Central memory CD8-positive, alpha-beta T cell (primary cell): ENCODE data around the gene P3R3URF.

ENCODE experiments used
- ATAC-seq: fragments of 150-1000 bp; cut with Tn5 transposase; replicated peaks from 2 replicates; pipeline ENCODE4 v1.10.0; 2022; ENCODE audit warnings: mild to moderate bottlenecking, moderate FRiP score, moderate number of reproducible peaks; ENCODE audit not compliant: poor library complexity, severe bottlenecking; ENCODE audit errors: extremely low read depth
- DNase-seq, 2 donors: peaks; one replicate each; pipeline ENCODE4 v3.0.0; 2021; ENCODE audit warnings: low spot score in 2 of 2
- H3K27ac Mint-ChIP-seq: one replicate; pipeline ENCODE4 v1.8.0; 2022; ENCODE audit warnings: low read depth, mild to moderate bottlenecking, moderate library complexity, mixed read lengths
- H3K27me3 Mint-ChIP-seq: one replicate; pipeline ENCODE4 v1.8.0; 2022; ENCODE audit warnings: mixed read lengths
- H3K36me3 Mint-ChIP-seq: one replicate; pipeline ENCODE4 v1.8.0; 2022; ENCODE audit warnings: mild to moderate bottlenecking, moderate library complexity, mixed read lengths; ENCODE audit not compliant: insufficient read depth
- H3K4me1 Mint-ChIP-seq: one replicate; pipeline ENCODE4 v1.8.0; 2022; ENCODE audit warnings: mixed read lengths
- H3K4me3 Mint-ChIP-seq: one replicate; pipeline ENCODE4 v1.8.0; 2022; ENCODE audit warnings: mild to moderate bottlenecking, moderate library complexity, mixed read lengths
- H3K9me3 Mint-ChIP-seq: one replicate; pipeline ENCODE4 v1.8.0; 2022; ENCODE audit warnings: mixed read lengths

The P3R3URF gene

DNA sequence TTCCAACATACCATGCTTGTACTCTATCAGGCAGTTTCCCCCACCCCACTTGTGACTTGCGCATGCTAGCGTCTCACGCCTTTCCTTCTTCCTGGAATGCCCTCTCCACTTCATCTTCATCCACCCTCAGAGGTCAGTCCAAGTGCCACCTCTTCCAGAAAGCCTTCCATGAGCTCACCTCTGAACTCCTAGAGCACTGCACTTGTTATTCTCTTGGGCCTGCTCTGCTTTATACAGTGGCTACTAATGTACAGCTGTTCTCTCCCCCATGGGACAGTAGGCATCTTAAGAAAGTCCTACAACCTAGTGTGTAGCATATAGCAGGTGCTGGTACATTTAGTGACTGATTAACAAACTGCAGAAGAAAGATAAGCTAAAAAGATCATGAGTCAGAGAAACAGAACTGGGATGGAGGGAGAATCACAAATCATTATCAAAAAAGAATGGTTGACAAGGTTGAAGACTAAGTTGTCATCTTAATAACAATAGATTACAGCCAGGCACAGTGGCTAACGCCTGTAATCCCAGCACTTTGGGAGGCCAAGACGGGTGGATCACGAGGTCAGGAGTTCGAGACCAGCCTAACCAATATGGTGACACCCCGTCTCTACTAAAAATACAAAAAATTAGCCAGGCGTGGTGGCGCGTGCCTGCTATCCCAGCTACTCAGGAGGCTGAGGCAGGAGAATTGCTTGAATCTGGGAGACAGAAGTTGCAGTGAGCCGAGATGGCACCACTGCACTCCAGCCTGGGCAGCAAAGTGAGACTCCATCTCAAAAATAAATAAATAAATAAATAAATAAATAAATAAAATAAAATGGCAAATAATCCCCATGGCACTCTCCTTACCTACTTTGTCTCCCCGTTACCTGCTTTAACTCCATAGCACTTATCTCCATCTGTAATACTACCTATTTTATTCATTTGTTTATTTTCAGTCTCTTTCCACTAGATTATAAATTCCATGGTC, 17.7 kb downstream of the P3R3URF start:
- no peak for ATAC-seq
- H3K27ac Mint-ChIP-seq, result no peak overlapping the region
- H3K36me3 Mint-ChIP-seq, result no peaks in the 10 kb centered on the region
- DNase-seq, result no peak
- H3K9me3 Mint-ChIP-seq, result no peaks in the 10 kb centered on the region
- H3K27me3 Mint-ChIP-seq, result no peaks in the 10 kb centered on the region
- no peak overlapping the region for H3K4me3 Mint-ChIP-seq
- no peaks in the 10 kb centered on the region for H3K4me1 Mint-ChIP-seq

DNA sequence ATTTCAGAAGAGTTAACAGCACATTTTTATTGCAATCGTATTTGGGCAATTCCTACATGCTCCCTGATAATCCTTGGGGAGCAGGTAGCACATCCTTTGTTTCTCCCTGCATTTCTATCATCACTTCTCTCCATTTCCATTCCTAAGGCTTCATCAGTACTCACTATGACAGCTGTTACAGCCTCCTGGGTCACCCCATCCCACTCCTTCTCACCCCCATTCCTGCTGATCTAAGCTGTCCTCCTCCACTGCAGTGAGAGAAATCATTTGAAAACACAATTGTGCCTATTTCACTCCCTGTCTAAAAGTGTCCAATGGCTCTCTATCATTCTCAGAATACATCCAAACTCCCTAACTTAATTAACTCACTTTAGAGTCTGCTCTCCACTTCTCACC, 18.4 kb downstream of the P3R3URF start:
- Mint-ChIP-seq H3K27me3 (no peaks in the 10 kb centered on the region), H3K4me3 (no peak overlapping the region)
- no peak for ATAC-seq

DNA sequence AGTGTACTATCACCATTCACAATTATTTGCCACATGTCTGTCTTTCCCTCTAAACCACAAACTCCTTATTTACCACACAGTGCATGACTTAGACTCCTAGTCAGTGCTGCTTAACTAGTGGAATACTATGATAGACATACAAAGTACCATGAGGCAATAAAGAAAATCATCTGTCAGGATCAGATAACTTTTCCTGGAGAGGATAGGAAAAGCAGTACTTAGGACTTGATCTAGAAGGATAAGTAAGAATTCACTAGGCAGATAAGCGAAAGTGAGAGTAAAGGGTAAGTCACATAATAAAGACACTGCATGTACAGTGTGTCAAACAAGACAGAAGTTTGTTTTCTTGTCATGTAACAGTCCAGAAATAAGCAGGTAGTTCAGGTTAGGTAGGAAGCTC, 22.6 kb downstream of the P3R3URF start:
- no peaks in the 10 kb centered on the region for H3K9me3 Mint-ChIP-seq
- H3K36me3 Mint-ChIP-seq, result peaks cover 4% of the 10 kb centered on the region
- no peak overlapping the region for H3K4me3 Mint-ChIP-seq
- H3K27ac Mint-ChIP-seq, result no peak overlapping the region
- no peaks in the 10 kb centered on the region for H3K4me1 Mint-ChIP-seq
- no peak for DNase-seq
- ATAC-seq, result no peak
- H3K27me3 Mint-ChIP-seq, result no peaks in the 10 kb centered on the region

More for the DNA sequence above, 18.4 kb downstream of the P3R3URF start:
- Mint-ChIP-seq H3K9me3 (no peaks in the 10 kb centered on the region), H3K36me3 (no peaks in the 10 kb centered on the region), H3K27ac (no peak overlapping the region), H3K4me1 (no peaks in the 10 kb centered on the region)
- DNase-seq, result no peak

DNA sequence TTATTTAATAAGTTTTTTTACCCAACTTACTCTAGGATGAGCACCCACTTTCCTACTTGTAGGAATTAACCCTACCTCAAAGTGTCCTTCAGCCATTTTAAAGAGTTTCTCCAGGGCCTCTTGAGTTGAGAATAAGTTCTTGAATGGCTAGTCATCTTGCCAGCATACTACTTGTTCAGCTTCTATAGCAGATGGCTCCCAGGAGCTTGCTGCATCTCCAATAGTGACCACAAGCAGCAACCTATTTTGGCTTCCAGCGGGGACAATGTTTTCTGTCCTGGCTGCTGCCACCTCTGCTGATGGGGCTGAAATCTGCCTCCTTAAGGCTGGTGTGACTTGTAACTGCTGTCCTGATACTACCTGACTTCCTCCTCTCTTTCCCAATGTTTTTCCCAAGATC, 23.1 kb downstream of the P3R3URF start:
- Mint-ChIP-seq H3K4me3 (no peak overlapping the region), H3K4me1 (no peaks in the 10 kb centered on the region), H3K36me3 (peaks cover 4% of the 10 kb centered on the region), H3K9me3 (no peaks in the 10 kb centered on the region), H3K27me3 (no peaks in the 10 kb centered on the region), H3K27ac (no peak overlapping the region)
- DNase-seq, result no peak
- no peak for ATAC-seq

DNA sequence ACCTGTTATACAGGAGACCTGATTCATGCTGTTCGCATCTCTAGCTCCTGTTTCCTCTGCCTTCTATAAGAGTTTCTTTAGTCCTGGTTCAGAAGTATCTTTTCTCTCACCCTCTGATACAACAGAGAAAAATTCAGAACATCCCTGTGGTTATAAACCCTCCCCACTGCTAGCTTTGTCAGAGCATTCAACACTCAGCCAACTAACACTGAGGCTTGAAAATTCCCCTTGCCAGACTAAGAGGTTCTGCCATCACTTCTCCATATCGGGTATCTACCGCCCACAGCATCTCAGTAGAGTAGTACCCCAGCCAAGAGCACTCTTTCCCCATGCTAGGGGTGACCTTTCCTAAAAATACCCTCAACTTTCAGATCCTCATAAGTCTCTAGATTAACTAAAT, 24.3 kb downstream of the P3R3URF start:
- no peaks in the 10 kb centered on the region for H3K9me3 Mint-ChIP-seq
- no peak overlapping the region for H3K4me3 Mint-ChIP-seq
- no peak for DNase-seq
- no peaks in the 10 kb centered on the region for H3K4me1 Mint-ChIP-seq
- H3K27me3 Mint-ChIP-seq, result no peaks in the 10 kb centered on the region
- ATAC-seq, result no peak
- H3K27ac Mint-ChIP-seq, result no peak overlapping the region
- peaks cover 4% of the 10 kb centered on the region for H3K36me3 Mint-ChIP-seq

DNA sequence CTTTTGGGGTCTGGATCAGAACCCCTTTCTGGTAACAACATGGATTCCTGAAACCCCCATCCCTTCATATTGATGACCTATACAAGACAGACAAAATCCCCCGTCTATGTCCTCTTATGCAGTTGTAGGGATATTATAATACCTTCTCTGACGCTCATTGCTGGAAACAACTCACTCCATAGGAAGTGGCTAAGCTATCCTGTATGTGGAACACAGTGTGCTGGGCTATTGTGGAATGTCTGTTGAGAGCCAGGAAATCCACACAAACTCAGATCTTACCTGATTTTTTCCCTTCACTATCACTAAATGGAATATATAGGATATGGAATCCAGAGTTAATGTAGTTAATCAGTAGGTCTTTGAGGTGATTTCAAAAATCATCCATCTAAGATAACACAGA, 26.2 kb downstream of the P3R3URF start:
- no peak overlapping the region for H3K27ac Mint-ChIP-seq
- H3K4me1 Mint-ChIP-seq, result no peaks in the 10 kb centered on the region
- H3K4me3 Mint-ChIP-seq, result no peak overlapping the region
- ATAC-seq (no peak), DNase-seq (no peak)
- no peaks in the 10 kb centered on the region for H3K27me3 Mint-ChIP-seq
- H3K36me3 Mint-ChIP-seq, result peaks cover 4% of the 10 kb centered on the region
- no peaks in the 10 kb centered on the region for H3K9me3 Mint-ChIP-seq

DNA sequence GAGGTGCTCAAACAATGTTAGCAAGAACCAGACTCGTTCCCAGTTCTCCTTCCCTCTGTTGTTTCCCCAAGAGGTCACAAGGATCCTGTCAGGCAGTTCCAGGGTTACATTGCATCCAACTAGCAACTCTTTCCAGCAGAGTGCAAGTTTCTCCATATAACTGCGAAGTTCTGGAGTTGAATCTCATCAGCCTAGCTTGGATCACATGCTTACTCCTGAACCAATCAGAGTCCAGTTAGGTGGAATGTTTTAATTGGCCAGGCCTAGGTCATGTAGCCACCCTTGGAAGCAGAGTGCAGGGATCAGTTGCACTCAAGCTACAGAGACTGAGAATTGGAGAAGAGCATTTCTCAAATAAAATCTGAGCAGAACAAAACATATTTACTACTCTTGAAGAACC, 28.0 kb downstream of the P3R3URF start:
- H3K27me3 Mint-ChIP-seq, result no peaks in the 10 kb centered on the region
- H3K9me3 Mint-ChIP-seq, result no peaks in the 10 kb centered on the region
- DNase-seq (no peak), ATAC-seq (no peak)
- peaks cover 4% of the 10 kb centered on the region for H3K36me3 Mint-ChIP-seq
- H3K27ac Mint-ChIP-seq, result no peak overlapping the region
- H3K4me3 Mint-ChIP-seq, result no peak overlapping the region
- no peaks in the 10 kb centered on the region for H3K4me1 Mint-ChIP-seq

DNA sequence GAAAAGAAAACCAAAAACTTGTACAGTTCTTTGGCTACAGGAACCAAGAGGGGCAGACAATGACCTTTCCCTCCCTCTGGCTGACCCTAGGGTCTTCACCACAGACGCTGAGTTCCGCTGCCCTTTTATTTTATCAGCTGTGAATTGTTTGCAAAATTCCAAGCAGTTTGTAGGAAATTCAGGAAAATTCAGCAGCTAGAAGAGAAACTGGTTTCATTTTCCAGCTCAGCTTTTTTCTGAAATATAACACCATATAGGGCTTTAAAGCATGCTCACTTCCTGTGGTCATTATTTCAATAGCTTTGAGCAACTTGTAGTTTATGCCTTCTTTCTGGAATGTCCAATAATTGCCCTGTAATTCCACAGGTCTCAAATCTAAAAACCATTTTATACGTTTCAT, 38.4 kb downstream of the P3R3URF start:
- H3K9me3 Mint-ChIP-seq, result no peaks in the 10 kb centered on the region
- H3K36me3 Mint-ChIP-seq, result peaks cover 2% of the 10 kb centered on the region
- H3K27ac Mint-ChIP-seq, result no peak overlapping the region
- H3K27me3 Mint-ChIP-seq, result peaks cover 18% of the 10 kb centered on the region
- H3K4me3 Mint-ChIP-seq, result no peak overlapping the region
- peaks cover 11% of the 10 kb centered on the region for H3K4me1 Mint-ChIP-seq
- ATAC-seq (no peak), DNase-seq (no peak)

DNA sequence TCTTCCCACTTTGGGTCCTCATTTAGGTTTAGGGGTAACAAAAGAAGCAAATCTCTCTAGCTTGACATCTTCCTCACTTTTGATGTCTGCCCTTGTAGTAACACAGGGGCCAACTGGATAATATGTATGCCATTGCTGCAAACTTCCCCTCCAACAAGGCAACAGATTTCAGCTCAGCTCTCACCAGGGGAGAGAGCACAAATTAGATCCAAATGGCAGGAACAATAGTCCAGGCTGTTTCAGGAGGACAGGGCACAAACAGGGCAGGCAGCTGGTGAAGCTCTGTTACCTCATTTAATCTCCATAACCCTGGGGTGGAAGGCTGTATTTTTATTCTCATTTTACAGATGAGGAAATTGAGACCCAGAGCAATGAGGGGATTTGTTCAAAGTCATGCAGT, 39.6 kb downstream of the P3R3URF start:
- no peaks in the 10 kb centered on the region for H3K9me3 Mint-ChIP-seq

DNA sequence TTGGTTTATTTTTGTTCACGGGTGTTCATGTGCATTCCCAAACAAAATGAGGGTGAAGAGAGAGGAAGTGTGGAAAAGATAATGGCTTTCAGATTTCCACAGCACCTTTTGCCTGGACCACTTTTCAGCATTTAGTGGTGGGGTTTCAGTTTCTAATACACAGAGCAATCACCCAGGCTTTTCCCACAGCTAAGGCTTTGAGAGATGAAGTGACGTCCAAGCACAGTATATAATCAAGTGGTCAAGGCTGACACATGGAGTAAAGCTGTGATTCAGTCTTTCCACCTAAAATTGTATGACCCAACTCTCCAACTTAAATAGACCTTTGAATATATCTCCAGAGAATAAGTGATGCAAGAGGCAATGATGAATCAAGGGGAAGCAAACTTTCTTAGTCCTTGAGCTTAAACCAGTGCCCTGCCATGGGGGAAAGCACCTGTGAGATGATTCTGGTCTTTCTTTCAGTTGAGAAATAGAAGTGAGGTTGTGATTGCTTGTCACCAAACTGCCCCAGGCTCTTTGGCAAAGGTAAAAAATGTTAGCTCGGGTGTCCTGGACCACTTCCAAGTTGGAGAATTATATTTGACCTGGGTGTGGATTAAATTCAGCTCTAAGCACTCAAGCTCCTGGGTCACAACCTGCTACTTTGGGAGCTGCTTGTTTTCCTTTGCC, 41.5 kb downstream of the P3R3URF start:
- Mint-ChIP-seq H3K4me1 (peaks cover 25% of the 10 kb centered on the region), H3K9me3 (no peaks in the 10 kb centered on the region), H3K36me3 (peaks cover 8% of the 10 kb centered on the region), H3K27ac (no peak overlapping the region), H3K4me3 (no peak overlapping the region), H3K27me3 (peaks cover 34% of the 10 kb centered on the region)
- DNase-seq (no peak), ATAC-seq (no peak)

More for the DNA sequence above, 39.6 kb downstream of the P3R3URF start:
- Mint-ChIP-seq H3K27ac (no peak overlapping the region), H3K4me3 (no peak overlapping the region), H3K27me3 (peaks cover 25% of the 10 kb centered on the region), H3K36me3 (peaks cover 8% of the 10 kb centered on the region), H3K4me1 (peaks cover 22% of the 10 kb centered on the region)
- DNase-seq, result no peak
- ATAC-seq, result no peak

DNA sequence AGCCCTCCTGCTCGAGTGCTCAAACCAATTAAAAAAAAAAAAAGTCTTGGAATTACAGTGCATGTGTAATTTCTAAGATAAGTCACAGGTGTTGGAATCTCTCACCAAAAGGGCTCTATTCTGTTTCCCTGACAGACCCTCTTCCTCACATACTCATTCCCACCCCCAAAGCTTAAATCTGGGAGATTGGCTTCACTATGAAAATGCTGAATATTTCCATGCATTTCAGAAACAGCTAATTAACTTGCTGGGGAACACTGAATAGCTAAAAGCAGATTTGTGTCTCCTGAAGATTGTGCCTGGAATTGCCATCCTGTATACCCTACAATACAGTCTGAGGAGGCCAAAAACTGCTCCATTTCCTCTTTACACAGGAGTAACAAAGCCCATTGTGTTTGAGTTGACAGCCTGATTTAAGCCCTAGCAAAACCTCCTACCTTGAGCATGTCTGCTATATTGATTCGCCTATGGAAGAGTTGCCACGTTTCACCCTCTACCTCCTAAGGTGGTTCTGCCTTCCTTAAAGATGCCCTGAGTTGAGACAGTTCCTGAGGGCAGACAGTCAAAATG, 42.4 kb downstream of the P3R3URF start:
- Mint-ChIP-seq H3K27ac (no peak overlapping the region), H3K4me3 (peak overlapping the region; percentile 99), H3K4me1 (peaks cover 25% of the 10 kb centered on the region), H3K9me3 (no peaks in the 10 kb centered on the region), H3K27me3 (peaks cover 35% of the 10 kb centered on the region), H3K36me3 (peaks cover 8% of the 10 kb centered on the region)
- no peak for DNase-seq
- ATAC-seq, result no peak

DNA sequence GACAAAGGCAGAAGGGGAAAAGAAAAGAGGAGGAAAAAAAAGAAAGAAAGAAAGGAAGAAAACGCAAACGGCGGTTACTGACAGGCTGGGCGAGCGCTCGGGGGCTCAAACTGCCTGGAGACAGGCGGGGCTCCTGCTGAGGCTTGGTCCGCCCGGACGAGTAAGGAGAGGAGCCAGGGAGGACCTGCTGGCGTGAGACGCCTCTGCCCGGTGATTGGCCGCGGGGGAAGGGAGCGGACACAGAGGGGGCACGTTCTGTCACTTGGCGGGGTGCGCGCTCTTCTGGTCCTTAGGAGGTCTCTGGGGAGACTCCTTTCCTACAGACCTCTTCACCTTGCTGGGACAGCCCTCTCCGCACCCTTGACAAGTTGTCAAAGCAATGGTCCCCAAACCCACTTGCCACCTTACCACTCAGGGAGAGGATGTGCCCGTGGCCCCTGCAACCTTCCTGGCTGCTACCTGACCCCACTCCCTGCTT, 43.1 kb downstream of the P3R3URF start:
- no peak for DNase-seq
- Mint-ChIP-seq H3K36me3 (peaks cover 8% of the 10 kb centered on the region), H3K4me3 (peak overlapping the region; percentile 99), H3K27me3 (peaks cover 40% of the 10 kb centered on the region), H3K9me3 (no peaks in the 10 kb centered on the region), H3K27ac (peak overlapping the region; percentile 98), H3K4me1 (peaks cover 25% of the 10 kb centered on the region)
- peak; percentile 27 for ATAC-seq
